ENCODE results near the gene ACOT11.

Gene ACOT11

GRCh38 chr1:54566438-54567141, 18.6 kb downstream of the ACOT11 start:
- DNase-seq, result no peak

GRCh38 chr1:54567961-54568360, 19.9 kb downstream of the ACOT11 start:
- DNase-seq, result no peak

- DNase-seq, result no peak
These were observed 21.3 kb downstream of the ACOT11 start for GRCh38 chr1:54569339-54569738.

GRCh38 chr1:54570161-54570560, 22.1 kb downstream of the ACOT11 start:
- no peak for DNase-seq

- no peak for DNase-seq
These were observed 23.3 kb downstream of the ACOT11 start for GRCh38 chr1:54571326-54571725.

GRCh38 chr1:54571803-54572541, 23.9 kb downstream of the ACOT11 start:
- DNase-seq, result no peak

- DNase-seq, result no peak
These were observed 24.5 kb downstream of the ACOT11 start for GRCh38 chr1:54572542-54572850.

GRCh38 chr1:54574158-54574778, 26.2 kb downstream of the ACOT11 start:
- no peak for DNase-seq

GRCh38 chr1:54575161-54575560, 27.1 kb downstream of the ACOT11 start:
- no peak for DNase-seq

GRCh38 chr1:54575605-54576290, 27.7 kb downstream of the ACOT11 start:
- DNase-seq, result no peak

- DNase-seq, result no peak
These were observed 29.6 kb downstream of the ACOT11 start for GRCh38 chr1:54577612-54578011.

- DNase-seq, result no peak
These were observed 31.3 kb downstream of the ACOT11 start for GRCh38 chr1:54579337-54579781.

- no peak for DNase-seq
These were observed 33.0 kb downstream of the ACOT11 start for GRCh38 chr1:54580856-54581550.

GRCh38 chr1:54581621-54582035, 33.6 kb downstream of the ACOT11 start:
- DNase-seq, result no peak

GRCh38 chr1:54582566-54583306, 34.7 kb downstream of the ACOT11 start:
- no peak for DNase-seq

GRCh38 chr1:54583307-54583686, 35.3 kb downstream of the ACOT11 start:
- no peak for DNase-seq

GRCh38 chr1:54583871-54584270, 35.8 kb downstream of the ACOT11 start:
- no peak for DNase-seq

GRCh38 chr1:54584575-54584974, 36.5 kb downstream of the ACOT11 start:
- DNase-seq, result no peak

- no peak for DNase-seq
These were observed 37.4 kb downstream of the ACOT11 start for GRCh38 chr1:54585181-54586066.

- no peak for DNase-seq
These were observed 40.3 kb downstream of the ACOT11 start for GRCh38 chr1:54588377-54588776.

GRCh38 chr1:54591127-54591756, 43.2 kb downstream of the ACOT11 start:
- no peak for DNase-seq
